ENCODE results near the gene KLF11. TPM values are rescaled to one million over a fixed set of nuclear protein-coding genes. Genes with fewer than 3 reads are reported as not detected.

KLF11 gene
- total and polyA plus RNA-seq, 9 of the 15 experiments (the other 6 are each of a cell fraction or from before 2014, with no cell fraction given) = 2.1 to 13.4 (median 6.5) TPM

DNA sequence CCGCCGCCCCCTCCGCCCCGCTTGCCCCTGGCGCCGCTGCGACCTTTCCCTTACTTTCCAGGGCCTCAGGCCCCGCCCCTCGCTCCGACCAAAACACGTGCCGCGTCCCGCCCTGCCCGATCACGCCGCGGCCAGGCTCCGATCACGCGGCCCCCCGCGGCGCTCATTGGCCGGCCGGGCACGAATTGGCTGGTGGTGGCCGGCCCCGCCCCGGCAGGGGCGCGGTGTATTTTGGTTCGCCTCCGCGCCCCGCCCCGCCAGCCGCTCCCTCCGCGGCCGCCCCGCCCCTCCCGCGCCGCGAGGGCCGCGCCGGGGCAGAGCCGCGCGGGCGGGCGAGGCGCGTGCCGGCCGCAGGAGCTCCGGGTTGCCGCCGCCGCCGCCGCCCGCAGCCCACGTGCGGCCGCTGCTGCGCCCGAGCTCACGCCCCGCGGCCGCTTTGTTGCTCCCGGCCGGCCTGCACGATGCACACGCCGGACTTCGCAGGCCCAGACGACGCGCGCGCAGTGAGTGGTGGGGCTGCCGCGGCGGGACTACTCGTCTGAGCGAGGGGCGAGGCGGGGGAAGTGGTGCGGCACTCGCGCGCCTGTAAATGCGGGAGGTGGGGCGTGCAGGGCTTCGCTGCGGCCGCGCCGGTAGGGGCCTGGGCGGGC lies at the start of gene KLF11 (continued):
- TF ChIP-seq, protein P1, sequence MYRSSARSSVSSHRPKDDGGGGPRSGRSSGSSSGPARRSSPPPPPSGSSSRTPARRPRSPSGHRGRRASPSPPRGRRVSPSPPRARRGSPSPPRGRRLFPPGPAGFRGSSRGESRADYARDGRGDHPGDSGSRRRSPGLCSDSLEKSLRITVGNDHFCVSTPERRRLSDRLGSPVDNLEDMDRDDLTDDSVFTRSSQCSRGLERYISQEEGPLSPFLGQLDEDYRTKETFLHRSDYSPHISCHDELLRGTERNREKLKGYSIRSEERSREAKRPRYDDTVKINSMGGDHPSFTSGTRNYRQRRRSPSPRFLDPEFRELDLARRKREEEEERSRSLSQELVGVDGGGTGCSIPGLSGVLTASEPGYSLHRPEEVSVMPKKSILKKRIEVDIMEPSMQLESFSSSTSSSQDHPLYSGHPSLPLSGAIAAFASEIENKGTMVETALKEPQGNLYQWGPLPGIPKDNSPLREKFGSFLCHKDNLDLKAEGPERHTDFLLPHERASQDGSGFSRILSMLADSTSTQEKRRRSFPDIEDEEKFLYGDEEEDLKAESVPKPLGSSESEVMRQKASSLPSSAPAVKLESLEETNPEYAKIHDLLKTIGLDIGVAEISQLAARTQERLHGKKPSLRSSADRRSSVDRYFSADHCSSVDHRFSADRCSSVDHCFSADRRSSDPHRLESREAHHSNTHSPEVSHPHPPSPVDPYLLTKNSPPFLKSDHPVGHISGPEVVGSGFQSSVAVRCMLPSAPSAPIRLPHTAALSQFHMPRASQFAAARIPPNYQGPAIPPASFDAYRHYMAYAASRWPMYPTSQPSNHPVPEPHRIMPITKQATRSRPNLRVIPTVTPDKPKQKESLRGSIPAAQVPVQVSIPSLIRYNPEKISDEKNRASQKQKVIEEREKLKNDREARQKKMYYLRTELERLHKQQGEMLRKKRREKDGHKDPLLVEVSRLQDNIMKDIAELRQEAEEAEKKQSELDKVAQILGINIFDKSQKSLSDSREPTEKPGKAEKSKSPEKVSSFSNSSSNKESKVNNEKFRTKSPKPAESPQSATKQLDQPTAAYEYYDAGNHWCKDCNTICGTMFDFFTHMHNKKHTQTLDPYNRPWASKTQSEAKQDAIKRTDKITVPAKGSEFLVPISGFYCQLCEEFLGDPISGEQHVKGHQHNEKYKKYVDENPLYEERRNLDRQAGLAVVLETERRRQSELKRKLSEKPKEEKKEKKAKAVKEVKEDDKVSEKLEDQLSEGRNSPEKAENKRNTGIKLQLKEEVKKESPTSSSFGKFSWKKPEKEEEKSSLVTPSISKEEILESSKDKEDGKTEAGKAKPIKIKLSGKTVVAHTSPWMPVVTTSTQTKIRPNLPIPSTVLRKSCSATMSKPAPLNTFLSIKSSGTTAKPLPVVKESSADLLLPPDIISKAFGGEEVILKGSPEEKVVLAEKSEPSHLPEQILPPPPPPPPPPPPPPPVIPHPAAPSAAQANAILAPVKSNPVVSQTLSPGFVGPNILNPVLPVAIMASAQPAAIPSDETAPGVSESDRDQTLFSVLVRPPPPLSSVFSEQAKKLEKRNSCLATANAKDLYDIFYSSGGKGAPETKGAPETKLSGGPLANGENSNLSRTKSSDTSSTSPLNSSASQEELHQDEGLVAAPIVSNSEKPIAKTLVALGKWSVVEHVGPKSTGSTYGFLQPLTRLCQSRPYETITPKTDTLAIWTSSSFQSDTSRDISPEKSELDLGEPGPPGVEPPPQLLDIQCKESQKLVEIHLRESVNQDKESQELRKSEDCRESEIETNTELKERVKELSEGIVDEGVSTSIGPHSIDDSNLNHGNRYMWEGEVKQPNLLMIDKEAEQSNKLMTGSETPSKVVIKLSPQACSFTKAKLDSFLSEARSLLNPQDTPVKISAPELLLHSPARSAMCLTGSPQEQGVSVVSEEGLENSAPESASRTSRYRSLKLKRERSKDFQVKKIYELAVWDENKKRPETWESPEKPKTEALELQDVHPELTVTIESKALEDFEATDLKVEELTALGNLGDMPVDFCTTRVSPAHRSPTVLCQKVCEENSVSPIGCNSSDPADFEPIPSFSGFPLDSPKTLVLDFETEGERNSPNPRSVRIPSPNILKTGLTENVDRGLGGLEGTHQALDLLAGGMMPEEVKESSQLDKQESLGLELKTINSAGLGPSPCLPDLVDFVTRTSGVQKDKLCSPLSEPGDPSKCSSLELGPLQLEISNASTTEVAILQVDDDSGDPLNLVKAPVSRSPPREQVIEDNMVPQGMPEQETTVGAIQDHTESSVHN (IDR thresholded peaks at IDR 0.05; ENCODE audit: borderline replicate concordance in 1 of 2, low read depth in 1 of 2) = no peak
- TF ChIP-seq CSDE1 (IDR thresholded peaks at IDR 0.05) = no peak
- TF ChIP-seq TAF1 (IDR thresholded peaks at IDR 0.05; ENCODE audit: control insufficient read depth, extremely low read depth, insufficient read depth, low read length, severe bottlenecking) = peak; percentile 32
- TF ChIP-seq, protein P2, sequence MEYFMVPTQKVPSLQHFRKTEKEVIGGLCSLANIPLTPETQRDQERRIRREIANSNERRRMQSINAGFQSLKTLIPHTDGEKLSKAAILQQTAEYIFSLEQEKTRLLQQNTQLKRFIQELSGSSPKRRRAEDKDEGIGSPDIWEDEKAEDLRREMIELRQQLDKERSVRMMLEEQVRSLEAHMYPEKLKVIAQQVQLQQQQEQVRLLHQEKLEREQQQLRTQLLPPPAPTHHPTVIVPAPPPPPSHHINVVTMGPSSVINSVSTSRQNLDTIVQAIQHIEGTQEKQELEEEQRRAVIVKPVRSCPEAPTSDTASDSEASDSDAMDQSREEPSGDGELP (CRISPR knock-in tag; IDR thresholded peaks at IDR 0.05; ENCODE audit: borderline replicate concordance) = 0 out of 2 replicates have a peak, but pooled peaks have one; percentile 4
- TF ChIP-seq, protein P3, sequence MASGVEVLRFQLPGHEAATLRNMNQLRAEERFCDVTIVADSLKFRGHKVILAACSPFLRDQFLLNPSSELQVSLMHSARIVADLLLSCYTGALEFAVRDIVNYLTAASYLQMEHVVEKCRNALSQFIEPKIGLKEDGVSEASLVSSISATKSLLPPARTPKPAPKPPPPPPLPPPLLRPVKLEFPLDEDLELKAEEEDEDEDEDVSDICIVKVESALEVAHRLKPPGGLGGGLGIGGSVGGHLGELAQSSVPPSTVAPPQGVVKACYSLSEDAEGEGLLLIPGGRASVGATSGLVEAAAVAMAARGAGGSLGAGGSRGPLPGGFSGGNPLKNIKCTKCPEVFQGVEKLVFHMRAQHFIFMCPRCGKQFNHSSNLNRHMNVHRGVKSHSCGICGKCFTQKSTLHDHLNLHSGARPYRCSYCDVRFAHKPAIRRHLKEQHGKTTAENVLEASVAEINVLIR (CRISPR knock-in tag; IDR thresholded peaks at IDR 0.05) = no peak
- TF ChIP-seq STAT5B (CRISPR knock-in tag; IDR thresholded peaks at IDR 0.05) = no peak
- no peak for TF ChIP-seq RNF2 (IDR thresholded peaks at IDR 0.05)
- TF ChIP-seq, protein P4, sequence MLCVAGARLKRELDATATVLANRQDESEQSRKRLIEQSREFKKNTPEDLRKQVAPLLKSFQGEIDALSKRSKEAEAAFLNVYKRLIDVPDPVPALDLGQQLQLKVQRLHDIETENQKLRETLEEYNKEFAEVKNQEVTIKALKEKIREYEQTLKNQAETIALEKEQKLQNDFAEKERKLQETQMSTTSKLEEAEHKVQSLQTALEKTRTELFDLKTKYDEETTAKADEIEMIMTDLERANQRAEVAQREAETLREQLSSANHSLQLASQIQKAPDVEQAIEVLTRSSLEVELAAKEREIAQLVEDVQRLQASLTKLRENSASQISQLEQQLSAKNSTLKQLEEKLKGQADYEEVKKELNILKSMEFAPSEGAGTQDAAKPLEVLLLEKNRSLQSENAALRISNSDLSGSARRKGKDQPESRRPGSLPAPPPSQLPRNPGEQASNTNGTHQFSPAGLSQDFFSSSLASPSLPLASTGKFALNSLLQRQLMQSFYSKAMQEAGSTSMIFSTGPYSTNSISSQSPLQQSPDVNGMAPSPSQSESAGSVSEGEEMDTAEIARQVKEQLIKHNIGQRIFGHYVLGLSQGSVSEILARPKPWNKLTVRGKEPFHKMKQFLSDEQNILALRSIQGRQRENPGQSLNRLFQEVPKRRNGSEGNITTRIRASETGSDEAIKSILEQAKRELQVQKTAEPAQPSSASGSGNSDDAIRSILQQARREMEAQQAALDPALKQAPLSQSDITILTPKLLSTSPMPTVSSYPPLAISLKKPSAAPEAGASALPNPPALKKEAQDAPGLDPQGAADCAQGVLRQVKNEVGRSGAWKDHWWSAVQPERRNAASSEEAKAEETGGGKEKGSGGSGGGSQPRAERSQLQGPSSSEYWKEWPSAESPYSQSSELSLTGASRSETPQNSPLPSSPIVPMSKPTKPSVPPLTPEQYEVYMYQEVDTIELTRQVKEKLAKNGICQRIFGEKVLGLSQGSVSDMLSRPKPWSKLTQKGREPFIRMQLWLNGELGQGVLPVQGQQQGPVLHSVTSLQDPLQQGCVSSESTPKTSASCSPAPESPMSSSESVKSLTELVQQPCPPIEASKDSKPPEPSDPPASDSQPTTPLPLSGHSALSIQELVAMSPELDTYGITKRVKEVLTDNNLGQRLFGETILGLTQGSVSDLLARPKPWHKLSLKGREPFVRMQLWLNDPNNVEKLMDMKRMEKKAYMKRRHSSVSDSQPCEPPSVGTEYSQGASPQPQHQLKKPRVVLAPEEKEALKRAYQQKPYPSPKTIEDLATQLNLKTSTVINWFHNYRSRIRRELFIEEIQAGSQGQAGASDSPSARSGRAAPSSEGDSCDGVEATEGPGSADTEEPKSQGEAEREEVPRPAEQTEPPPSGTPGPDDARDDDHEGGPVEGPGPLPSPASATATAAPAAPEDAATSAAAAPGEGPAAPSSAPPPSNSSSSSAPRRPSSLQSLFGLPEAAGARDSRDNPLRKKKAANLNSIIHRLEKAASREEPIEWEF (CRISPR knock-in tag; IDR thresholded peaks at IDR 0.05) = no peak
- TF ChIP-seq, protein P5, sequence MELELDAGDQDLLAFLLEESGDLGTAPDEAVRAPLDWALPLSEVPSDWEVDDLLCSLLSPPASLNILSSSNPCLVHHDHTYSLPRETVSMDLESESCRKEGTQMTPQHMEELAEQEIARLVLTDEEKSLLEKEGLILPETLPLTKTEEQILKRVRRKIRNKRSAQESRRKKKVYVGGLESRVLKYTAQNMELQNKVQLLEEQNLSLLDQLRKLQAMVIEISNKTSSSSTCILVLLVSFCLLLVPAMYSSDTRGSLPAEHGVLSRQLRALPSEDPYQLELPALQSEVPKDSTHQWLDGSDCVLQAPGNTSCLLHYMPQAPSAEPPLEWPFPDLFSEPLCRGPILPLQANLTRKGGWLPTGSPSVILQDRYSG (tag; conservative IDR thresholded peaks at IDR 0.05; ENCODE audit: low read depth) = no peak
